GM19035 (cell line): ENCODE results near the gene GALT.

Source experiments
- ATAC-seq: cut with Tn5 transposase; IDR thresholded peaks from one replicate; pipeline ENCODE4 v1.9.1; 2021; ENCODE audit not compliant: unreplicated experiment

Gene GALT

DNA sequence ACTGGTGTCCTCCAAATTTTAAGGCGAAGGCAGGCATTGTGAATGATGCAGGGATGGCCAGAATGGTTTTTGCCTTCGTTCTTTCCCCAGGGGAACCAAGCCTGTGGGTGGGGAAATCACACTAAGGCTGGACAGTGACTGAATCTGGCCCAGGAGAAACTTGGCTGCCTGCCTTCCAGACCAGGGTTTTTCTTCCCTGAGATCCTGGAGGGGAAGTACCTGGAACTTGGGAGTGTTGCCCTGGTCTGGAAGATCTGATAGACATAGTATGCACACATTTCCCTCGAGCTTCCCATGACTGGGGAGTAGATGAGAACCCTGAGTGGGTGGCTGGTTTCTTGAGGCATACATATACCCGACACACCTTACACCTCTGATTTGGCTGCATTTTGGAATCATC is 4.8 kb downstream of the GALT start:
- no peak for ATAC-seq

- no peak for ATAC-seq
Observed at GRCh38 chr9:34651876-34652601, 5.6 kb downstream of the GALT start, which contains the start of gene IL11RA. Gene IL11RA, plus strand, starts transcription at chr9:34652185. Its CDS starts 3,033 bp downstream, at chr9:34655218.

- ATAC-seq, result no peak
Observed at GRCh38 chr9:34652602-34653000, 6.1 kb downstream of the GALT start.

- ATAC-seq, result no peak
Observed at GRCh38 chr9:34653151-34654072, 6.9 kb downstream of the GALT start.

DNA sequence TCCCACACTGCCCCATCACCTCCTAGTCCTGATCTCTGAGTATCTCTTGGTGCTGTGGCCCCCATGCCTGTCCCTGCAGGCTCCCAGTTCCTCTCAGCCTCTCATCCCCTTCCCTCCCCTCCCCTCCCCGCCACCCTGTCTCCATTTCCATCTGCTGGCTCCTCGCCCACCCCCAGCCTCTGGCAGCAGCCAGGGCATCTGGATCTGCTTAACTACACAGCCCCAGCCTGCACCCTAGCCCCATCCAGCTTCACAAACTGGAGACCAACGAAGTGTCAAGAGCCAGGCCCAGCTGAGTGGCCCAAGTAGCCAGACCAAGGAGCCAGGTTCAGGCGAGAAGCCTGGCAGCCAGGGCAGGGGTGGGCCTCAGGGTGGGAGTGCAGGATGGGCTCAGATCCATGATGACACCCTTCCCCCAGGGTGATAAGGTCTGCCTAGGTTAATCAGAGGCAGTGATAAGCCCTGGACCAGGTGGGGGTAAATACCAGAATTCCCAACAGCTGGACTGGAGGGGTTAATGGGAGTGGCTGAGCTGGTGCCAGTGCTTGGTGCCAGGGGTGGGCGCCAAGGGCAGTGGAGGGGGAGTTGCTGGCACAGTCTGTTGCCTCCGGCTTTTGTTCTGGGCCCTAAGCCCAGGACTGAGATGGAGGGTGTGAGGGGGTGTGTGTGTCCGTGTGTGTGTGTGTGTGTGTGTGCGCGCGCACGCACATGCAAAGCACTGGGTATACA is 8.0 kb downstream of the GALT start:
- no peak for ATAC-seq

GRCh38 chr9:34655394-34655793 is 8.9 kb downstream of the GALT start:
- no peak for ATAC-seq

- ATAC-seq, result no peak
Observed at GRCh38 chr9:34656992-34657391, 10.5 kb downstream of the GALT start.

- no peak for ATAC-seq
Observed at GRCh38 chr9:34658461-34658860, 12.0 kb downstream of the GALT start.

DNA sequence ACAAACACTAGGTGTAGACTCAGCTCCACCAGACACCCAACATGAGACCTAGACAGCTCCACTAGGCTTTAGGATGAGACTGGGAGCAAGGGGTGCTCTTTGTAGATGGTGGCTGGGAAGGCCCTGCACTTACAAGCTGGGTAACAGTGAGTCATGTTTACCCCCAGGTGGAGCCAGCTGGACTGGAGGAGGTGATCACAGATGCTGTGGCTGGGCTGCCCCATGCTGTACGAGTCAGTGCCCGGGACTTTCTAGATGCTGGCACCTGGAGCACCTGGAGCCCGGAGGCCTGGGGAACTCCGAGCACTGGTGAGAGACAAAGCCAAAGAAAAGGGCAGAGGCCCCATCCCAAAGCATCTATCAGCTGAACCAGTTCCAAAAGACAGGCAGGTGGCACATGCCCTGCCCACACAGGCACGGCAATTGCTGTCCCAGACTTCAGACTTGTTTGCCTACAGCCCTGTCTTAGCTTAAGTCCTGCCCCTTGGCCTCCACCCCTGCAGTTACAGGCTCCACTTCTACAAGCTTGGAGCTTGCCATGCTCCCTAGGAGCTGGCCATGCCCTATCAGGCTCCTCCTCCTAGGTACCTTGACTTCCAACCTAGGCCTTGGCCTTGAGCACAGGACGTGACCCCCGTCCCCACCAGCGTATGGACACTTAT is 13.2 kb downstream of the GALT start:
- ATAC-seq, result no peak

- no peak for ATAC-seq
Observed at GRCh38 chr9:34662526-34663302, 16.2 kb downstream of the GALT start, which contains the start of gene CCL27. Gene CCL27, minus strand, starts transcription at chr9:34662657. Its CDS starts 24 bp downstream, at chr9:34662633.

GRCh38 chr9:34663303-34663605 is 16.8 kb downstream of the GALT start:
- ATAC-seq, result no peak

DNA sequence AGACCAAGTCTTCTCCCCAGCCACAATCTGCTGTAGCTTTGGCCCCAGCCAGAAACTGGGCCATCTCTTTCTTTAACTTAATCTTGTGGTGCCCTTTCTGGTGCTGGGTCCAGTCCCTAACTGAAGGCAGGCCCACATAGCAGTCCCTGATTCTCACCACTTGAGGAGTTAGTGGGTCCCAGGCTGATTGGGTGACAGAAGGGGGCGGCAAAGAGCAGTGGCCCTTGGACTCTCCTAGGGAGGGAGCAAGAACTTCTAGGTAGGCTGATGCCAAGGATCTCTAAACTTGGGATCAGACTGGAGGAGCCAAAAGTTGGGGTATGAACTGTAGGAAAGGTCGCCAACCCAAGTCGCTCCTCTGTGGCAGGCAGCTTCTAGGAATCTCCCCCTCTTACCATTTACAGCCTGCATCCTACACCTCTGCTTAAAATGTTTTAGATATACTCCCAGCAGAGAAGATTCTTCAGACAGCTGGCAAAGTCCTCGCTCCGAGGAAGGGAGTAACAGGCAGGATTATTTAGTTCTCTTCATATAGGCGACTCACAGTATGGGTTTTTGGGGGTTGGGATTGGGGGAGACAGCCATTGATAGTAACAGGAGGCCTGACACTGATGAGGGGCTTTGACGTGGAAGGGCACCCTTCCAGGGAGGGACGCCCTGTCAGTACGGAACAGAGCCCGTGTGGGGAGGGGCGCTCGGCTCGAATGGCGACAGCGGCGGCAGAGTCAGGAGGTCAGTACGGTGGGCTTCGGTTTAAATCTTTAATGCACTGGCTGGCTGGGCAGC is 18.0 kb downstream of the GALT start:
- peak; percentile 43 for ATAC-seq

- peak; percentile 23 for ATAC-seq
Observed at GRCh38 chr9:34665067-34665380, 18.5 kb downstream of the GALT start.

DNA sequence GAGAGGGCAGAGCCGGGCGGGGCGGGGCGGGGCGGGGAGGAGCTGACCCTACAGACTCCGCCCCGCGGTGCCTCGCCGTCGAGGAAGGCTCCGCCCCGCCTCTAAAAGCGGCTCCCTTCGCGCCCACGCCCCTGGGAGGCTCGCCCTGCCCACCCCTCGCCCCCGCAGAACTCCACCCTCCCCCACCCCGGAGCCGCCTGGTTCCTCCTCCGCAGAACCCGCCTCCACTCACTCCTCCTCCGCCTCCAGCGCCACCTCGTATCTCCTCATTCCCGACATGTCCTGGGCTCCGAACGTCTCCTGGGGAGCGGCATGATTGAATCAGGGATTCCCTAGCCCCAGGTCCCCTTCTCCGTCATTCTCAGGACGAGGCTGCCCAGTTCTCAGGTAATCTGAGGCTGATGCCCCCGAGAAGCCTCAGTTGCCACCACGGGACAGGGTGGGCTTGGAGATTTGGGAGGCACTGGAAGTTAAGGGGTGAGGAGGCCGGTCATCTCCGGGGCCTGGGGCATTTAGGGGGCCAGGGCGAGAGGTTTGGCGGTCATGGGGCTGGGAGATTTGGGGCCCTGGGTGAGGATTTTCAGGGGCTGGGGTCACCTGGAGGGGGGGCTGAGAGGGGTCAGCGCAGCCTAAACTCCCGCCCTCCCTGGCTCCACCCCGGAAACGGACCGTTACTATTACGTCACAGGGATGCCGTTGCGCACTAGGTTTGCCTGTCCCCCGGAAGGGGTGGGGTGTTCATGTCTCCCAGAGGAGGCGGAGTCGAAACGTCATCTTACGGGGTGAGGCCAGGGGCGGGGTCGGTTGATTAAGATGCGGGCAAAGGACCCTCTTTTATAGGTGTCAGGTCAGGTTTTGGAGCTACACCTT is 19.1 kb downstream of the GALT start:
- peak; percentile 69 for ATAC-seq

GRCh38 chr9:34669809-34670562 is 23.5 kb downstream of the GALT start:
- ATAC-seq, result no peak

GRCh38 chr9:34671307-34671706 is 24.8 kb downstream of the GALT start:
- ATAC-seq, result no peak

GRCh38 chr9:34674440-34674839 is 28.0 kb downstream of the GALT start:
- ATAC-seq, result no peak
